NOMO-1 treated with dmso at 0.1 percent for 144 hours (cell line): ENCODE results near the gene SLCO2A1.

ENCODE experiments used
- DNase-seq: peaks from one replicate; lab custom pipeline; 2025; ENCODE audit not compliant: unreplicated experiment; lab: John Stamatoyannopoulos, UW

SLCO2A1 gene

DNA sequence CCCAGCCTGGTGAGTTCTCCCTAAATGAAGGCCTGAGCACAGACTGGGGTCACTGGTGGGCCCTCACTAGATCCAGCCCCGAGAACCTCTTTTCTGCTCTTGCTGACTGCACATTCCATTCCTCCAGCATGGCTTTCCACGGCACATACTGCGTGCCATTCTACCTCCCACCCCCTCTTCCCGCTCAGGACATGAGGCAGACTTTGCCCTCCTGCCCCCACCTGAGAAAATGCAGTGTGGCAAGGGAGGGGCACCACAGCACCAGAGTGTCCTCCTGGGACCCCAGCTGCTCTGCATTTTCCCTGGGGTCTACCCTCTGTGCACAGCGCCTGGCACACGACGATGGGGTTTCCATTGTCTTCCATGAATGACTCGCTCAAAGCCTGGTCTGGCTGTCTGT is 6.1 kb upstream of the SLCO2A1 start:
- no peak for DNase-seq

DNA sequence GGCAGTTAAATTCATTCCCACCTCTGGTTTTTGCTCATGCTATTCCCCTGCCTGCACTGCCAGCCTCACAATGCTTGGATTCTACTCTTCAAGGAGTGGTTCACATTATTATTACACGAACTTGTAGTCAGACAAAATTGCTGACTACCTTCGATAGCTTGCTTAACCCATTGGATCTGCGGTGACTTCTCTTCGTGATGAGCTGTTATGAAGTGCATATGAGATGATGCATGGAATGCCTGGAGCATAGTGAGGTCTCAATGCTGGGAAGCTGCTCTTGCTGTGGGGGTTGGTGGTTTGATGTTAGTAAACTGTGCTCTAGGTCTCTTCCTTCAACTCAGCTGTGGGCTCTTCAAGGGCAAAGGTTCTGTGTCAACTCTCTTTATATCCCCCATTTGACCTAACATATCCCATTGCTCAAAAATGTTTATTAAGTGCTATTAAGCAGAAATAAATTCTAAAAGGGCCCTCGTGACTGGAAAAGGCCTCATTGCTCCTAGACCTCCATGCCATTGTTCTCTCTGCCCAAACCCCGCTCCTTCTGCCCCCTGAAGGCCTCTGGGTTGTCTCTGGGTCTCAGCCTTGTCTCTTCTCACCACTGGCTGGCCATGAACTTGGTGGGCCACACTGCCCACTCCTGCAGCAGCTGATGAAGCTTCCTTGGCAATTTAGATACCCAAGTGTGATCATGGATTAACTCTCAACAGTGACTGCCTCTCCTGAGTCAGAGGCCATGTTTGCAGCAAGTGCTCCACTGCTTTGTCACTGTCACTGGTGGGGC is 4.5 kb upstream of the SLCO2A1 start:
- DNase-seq, result no peak

DNA sequence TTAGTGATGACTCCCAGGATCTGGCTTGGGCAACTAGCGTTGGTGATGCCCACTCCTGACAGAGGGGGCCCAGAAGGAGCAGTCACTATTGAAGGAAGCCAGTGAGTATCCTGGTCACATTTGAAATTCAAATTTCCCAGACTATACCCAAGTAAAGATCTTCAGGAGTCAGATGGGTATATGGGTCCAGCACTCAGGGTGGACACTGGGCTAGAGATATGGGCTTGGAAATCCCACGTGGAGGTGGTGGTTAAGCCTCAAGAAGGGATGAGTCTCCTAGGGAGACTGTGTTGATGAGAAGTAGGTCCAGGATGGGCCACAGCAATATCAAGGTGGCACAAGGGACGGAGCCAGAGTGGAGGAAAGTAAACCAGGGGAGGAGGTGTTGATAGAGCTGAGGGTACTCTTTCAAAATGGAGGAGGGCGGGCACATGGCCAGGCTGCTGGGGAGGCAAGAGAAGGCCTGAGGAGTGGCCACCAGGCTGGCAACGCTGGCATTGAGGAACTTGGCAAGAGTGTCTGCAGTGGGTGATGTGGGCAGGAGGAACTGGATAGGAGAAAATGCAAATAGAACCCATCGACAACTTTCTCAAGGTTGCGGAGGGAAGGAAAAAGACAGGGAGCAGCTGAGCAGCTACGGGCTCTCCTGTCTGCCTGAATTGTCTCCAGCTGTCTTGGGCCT is 3.7 kb upstream of the SLCO2A1 start:
- DNase-seq, result no peak

DNA sequence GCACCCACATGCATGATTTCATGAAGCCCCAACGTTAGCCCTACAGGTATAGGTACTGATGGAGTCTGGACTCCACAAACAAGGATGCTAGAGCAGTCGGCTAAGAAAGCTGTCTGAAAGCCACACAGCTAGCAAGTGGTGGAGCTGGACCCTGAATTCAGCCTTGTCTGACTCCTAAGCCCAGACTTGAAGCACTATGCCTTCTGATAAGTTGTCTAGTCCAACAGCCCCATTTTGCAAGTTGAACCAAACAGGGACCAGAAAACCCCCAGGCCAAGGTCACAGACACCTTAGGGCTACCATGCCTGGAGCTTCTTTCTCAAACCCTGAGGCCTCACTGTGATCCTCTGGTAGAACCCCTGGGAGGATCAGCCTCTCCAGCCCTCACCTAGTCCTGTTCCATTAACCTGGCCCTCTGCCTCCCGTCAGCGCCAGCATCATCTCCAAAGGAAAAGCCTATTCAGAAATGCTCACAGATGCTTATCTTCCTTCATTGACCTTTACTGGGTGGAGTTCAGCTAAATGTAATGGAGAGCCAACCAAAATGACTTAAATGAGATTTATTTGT is 1.7 kb upstream of the SLCO2A1 start:
- DNase-seq, result no peak

- no peak for DNase-seq
Measured at GRCh38 chr3:134030379-134031347, 938 bp upstream of the SLCO2A1 start.

DNA sequence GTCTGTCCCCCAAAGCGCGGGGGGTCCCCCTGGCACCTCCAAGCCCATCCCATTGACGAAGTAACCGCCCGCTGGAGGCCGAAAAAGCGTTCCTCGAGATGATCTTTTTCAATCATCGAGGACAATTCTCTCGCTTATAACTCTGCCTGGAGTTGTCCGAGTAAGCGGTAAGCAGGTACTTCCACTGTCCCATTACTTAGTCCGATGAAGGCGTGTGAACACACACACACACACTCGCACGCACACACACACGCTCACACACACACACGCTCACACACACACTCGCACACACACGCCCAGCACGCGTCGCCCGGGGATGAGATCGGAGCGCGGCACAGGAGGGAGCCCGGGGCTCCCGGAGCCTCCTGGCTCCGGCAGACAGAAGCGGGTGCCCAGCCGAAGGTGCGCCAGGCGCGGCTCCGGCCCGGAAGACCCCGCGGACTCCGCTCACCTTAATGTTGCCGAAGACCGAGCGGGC is 430 bp downstream of the SLCO2A1 start:
- DNase-seq, result no peak

DNA sequence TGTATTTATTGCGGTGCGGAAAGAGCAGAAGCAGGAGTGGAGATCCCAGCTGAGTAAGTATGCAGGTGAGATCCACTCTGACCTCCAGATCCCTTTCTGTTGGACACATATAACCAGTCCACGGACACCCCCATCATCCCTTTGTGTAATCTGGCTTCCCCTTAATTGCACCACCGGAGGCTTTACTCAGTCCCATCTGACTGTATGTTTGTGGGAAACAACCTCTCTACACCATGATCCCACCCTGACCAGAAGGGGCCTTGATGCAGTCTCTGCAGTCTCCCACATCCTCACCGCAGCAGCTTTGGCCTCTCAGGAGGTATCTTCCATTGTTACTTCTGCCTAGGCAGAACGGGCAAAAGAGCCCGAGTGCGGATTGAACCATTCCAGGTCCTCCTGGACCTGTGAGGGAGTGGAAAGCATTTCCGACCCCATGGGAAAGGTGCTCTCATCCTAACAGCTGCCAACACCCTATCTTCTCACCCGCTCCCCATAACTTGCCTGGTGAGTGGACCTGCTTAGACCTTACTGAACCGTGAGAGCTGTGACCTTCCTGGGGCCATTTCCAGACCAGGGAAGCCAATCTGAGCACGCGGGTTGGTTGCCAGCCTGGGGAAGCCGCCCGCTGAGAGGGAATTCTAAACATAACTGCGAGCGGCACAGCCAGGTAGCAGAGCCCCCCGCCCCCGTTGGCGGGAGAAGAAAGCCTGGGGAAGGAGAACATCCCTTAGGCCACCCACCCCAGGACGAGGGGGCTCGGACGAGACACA is 1.1 kb downstream of the SLCO2A1 start:
- DNase-seq, result no peak

DNA sequence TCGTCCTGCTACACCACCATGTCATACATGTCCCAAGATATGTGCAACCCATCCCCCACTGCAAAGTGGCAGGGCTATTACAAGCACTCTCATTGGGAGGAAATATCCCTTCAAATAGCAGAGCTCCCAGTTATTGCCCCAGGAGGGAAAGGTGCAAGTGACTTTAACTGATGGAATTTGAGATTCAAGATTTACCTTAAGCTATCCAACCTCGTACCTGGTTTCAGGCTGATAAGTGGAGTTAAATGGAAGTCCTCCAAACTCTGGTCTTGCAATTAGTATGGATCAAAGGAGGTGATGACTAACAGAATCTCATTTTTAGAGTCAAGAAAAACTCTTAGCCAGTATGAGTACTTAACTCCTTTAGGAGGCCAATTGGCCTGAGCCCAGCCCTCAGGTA is 2.1 kb downstream of the SLCO2A1 start:
- DNase-seq, result no peak

- DNase-seq, result no peak
Measured at GRCh38 chr3:134020135-134020680, 9.5 kb downstream of the SLCO2A1 start.

DNA sequence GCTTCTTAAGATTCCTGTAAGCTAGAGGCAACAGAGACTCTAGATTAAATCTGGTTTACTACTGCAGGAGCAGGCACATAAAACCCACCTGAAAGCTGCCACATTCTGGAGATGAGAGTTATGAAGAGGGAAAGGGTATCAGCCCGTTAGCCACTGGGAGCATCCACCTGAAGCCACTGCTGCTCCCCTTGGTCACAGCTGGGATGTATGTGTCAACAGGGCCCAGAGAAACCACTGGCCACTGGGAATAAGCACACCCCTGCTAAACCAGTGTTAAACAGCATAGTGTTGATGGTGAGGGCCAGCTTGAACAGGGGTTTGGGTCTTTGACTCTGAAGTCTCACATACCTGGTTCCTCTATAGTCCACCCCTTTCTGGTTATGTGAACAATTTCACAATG is 10.9 kb downstream of the SLCO2A1 start:
- DNase-seq, result no peak

GRCh38 chr3:134018406-134018805 is 11.3 kb downstream of the SLCO2A1 start:
- no peak for DNase-seq

DNA sequence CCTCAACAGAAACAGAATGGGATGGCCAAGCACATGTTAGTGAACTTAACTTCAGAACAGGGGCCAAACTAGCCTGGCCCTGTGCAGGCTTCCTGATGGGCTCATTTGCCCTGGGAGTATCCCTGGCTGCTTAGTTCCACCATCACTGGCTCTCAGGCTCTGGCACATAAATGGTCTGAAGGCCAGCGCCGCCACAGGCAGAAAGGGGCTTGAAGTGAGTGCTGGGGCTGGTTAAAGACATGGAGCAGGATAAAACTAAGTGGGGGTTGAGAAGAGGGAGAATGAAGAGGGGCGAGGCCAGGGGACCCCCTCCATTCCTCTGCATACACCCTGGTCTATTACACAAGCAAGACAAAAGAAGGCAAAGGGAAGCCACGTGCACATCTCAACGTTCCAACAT is 12.2 kb downstream of the SLCO2A1 start:
- no peak for DNase-seq

- DNase-seq, result no peak
Measured at GRCh38 chr3:134014270-134014669, 15.5 kb downstream of the SLCO2A1 start.

DNA sequence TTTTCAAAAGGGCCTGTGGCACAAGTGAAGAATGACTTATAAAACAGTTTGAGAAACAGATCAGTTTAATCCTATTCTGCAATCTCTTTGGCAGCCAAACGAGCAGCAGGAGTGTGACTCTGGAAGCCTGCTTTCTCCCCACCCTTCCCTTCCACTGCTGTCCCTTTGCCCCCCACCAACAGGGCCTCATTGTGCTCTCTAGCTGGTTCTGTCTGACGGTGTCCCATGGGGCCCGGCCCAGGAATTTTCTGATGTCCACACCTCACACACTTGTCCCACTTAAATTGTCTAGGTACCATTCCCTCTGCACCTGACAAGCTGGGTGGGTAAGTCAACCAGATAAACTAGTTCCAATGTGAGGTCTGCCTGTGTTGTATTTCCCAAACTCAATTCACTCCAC is 16.4 kb downstream of the SLCO2A1 start:
- DNase-seq, result no peak

GRCh38 chr3:134009345-134010000 is 20.3 kb downstream of the SLCO2A1 start:
- no peak for DNase-seq

GRCh38 chr3:134008630-134009156 is 21.0 kb downstream of the SLCO2A1 start:
- DNase-seq, result no peak

GRCh38 chr3:134007819-134008218 is 21.9 kb downstream of the SLCO2A1 start:
- no peak for DNase-seq

DNA sequence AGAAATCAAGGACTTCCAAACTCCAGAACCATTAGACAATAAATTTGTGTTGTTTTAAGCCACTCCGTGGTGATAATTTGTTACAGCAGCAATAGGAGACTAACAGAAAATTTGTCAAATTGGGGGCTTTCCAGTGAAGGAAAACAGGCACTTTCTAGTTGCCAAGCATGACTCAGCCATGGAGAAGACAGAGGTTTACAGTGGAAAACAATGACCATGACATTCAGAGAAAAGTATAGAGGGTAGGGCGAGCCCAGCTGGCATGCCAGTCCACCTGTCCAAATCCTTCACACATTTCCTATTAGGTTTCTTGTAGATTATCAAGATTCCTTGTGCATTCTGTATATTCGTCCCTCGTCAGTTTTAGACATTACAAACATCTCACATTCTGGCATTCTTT is 24.9 kb downstream of the SLCO2A1 start:
- DNase-seq, result no peak

DNA sequence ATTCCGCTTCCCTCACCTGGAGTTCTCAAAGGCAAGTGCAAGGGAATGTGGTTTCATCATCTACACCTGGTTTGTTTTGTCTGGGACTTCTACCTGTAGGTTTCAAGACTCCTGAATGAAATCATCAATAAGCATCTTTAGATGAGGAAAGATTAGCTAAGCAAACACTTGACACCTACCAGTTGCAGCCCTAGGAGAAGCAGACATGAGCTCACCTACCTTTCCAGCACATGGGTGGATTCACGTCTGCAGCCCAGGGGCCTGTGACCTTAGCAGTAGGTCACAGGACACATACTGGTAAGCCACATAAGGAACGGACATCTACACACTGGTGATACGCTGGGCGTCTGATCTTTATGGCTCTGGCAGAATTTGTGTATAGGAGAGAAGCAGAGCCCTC is 26.7 kb downstream of the SLCO2A1 start:
- no peak for DNase-seq
